COLO668 (cell line): ENCODE results near the gene CLN5.
"Not testable (repeated sequence)": the region's sequence is repeated elsewhere in the genome, so short reads cannot be mapped to it uniquely, and the experiment has no call there.

Source experiments
- DNase-seq: peaks from one replicate; lab custom pipeline; 2025; ENCODE audit not compliant: unreplicated experiment; lab: John Stamatoyannopoulos, UW

Gene CLN5

DNA sequence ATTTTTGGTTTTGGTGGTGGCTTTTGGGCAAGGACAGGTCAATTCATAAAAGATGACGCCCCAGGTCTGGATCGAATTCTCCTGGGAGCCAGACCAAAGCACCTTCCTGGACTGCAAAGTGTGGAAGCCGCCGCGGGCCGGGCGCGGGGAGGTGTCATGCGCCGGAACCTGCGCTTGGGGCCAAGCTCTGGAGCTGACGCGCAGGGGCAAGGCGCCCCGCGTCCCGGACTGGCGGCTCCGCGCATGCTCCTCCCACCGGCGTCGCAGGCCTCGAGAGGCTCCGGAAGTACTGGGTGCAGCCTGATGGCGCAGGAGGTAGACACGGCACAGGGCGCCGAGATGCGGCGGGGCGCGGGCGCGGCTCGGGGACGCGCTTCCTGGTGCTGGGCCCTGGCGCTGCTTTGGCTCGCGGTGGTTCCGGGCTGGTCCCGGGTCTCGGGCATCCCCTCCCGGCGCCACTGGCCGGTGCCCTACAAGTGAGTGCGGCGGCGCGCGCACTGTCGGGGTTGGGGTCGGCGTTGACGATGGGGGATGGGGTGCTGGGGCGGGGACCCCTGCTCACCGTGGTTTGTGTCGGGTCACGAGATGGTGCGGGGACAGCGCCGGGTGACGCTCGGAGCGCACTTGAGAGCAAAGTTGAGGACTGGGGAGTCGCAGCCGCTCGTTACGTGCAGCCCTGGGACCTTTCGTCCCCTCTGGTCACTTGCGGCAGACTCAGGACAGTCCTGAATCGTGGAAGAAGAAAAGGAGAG lies at the start of gene CLN5:
Gene CLN5 (plus strand): TSS at position 286 of the 752 bp plus-strand sequence. CDS start 18 bp downstream, at position 304.
- peak; percentile 99 for DNase-seq

DNA sequence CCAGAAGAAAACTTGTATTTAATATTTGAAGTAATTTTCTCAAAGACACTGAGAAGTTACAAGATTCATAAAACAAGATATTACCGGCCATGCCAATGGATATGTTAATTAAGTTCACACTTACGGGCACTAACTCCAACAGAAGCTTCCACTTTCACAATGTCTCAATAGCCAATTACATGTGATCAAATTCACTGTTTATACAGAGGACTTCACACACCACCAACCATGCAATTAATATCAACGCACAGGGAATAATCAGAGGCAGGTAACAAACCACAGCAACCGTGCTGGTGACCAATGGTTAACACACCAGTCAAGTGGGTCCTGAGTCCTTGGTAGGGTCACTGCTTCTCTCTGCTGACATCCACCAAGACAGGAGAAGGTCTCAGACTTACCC lies 49.5 kb upstream of the CLN5 start:
- DNase-seq = no peak

DNA sequence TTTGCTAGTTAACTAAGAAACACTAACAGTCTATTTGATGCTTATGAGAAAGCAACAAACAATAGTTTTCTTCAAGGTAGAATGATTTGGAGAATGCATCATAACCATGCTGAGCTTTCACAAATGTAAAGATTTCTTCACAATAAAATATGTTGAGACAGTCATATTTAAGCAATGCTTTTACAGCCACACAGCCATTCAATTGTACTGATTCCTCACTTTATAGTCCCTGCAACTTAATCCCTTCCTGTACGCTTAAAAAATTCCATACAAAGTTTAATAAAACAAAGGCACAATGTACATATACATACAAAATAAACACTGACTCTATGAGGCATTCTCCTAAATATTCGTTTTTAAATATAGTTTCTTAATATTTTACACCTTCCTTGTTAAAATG lies 48.2 kb upstream of the CLN5 start:
- no peak for DNase-seq

DNA sequence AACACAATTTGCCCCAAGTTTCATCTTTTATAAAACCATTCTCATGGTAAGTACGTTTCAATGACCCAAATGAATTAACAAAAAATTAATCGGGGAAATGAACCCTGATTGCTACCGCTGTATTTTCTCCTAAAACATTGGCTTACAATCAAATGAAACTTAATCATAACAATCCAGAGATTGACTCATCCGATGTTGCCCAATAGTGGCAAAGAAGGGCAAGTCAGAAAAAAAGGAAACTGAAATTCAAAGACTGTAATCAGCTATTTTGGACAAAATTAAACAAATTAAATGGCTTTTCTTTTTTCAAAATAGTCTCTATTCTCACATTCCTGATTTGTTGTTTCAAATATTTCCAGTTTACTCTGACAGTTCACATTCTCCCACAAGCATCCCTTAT lies 47.4 kb upstream of the CLN5 start:
- no peak for DNase-seq

DNA sequence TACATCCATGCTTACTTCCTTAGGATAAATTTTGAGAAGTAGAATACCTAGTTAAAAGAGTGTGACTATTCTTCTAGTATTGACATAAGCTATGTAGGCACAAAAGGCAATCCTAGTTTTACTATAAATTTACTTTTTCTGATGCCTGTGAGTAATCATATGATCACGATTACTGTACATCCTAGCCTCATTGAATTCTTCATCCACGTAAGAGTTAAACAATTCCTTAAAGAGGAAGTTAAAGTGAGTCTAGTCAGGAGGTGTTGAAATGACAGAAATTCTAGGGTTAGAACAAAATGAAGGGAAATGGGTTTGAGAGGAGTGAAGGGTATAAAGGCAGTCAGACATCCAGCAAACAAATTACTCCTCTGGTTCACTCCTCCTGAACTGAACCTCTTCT lies 43.7 kb upstream of the CLN5 start, which contains the start of gene ACOD1:
Gene ACOD1 (plus strand): TSS at position 363 of the 400 bp plus-strand sequence. CDS start 48 bp downstream, outside the sequence.
- no peak for DNase-seq

DNA sequence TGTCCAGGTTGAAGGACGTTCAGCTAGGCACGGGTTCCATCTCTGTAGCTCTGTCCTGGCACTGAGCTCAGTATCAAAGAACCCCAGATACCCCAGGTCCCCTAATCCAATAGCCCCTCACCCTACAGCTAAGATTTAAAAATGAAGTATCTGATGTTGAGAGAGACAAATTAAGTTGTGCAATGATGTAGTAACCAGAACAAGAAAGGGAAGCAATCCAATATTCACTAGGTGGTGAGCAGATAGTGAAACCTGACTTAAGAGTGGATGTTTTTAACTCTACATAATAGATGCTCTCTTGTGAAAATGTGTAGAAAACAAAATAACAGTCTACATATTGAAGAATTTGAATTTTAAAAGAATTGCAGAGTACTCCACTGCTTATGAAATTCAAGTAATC lies 41.8 kb upstream of the CLN5 start:
- DNase-seq = no peak

DNA sequence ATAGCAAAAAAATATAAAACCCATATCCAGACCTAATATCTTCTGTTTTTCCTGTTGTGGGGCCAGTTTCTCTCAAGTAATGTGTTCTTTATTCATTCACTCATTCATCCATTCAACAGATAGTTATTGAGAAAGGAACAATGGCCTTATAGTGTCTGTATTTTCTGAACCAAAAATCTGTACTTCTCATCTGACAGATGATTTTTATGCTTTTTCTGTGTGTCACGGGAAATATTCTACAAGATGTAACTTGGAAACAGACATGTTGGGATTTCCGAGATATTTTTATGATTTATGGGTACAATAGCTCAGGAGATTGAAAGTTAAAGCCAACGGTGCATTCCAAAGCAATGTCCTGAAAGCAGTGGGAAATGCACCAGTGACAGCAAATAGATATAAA lies 37.9 kb upstream of the CLN5 start:
- no peak for DNase-seq

DNA sequence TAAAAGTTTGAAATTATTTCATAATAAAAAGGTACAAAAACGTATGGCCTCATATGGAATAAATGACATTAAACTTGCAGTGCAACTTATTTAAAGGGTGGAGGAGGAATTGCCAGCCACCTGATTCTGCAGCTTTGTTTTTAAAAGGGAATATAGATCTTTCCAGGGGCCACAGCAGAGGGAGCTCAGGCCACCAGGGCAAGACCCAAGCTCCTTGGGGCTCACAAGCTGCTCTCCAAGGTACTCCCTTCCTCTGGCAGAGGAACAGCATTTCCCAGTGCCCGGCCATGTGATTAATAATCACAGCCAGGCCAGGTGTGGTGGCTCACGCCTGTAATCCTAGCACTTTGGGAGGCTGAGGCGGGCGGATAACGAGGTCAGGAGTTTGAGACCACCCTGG lies 37.3 kb upstream of the CLN5 start:
- DNase-seq = no peak

DNA sequence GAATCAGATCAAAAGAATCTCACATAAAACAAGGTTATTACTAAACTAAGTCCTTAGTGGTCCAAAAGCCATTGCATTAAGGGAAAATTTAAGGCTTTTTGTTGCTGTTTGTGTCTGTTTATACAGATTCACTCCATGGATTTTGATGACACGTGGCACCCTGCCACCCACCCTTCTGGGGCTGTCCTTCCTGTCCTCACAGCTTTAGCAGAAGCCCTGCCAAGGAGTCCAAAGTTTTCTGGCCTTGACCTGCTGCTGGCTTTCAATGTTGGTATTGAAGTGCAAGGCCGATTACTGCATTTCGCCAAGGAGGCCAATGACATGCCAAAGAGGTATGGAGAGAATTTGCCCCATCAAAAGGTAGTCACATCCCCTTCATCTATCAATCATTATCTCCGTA lies 36.7 kb upstream of the CLN5 start:
- no peak for DNase-seq

DNA sequence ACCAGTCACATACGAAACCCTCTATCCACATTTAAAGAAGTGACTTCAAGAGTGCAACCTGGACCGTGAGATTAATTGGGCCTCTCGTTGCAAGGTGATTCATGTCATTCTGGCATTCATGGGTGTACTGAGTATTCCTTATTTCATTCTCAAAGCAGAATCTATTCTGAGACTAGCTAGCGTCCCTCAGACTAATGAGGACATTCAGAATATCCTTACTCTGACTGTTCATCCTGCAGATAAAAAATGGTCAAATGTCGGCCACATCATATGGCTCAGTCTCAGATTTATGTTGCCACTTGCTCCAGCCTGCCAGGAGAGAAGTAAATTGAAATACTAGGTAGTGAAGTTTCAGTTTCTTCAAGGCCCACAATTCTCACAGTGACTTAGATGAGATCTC lies 36.2 kb upstream of the CLN5 start:
- DNase-seq = no peak

DNA sequence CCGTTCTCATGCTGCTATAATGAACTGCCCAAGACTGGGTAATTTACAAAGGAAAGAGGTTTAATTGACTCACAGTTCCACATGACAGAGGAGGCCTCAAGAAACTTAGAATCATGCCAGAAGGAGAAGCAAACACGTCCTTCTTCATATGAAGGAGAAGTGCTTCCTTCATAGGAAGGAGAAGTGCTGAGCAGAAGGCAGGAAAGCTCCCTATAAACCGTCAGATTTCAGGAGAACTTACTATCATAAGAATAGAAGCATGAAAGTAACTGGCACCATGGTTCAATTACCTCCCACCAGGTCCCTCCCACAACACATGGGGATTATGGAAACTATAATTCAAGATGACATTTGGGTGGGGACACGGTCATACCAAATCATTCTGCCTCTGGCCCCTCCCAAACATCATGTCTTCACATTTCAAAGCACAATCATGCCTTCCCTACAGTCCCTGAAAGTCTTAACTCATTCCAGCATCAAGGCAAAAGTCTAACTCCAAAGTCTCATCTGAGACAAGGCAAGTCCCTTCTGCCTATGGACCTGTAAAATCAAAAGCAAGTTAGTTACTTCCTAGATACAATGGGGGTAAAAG lies 32.9 kb upstream of the CLN5 start:
- no peak for DNase-seq

DNA sequence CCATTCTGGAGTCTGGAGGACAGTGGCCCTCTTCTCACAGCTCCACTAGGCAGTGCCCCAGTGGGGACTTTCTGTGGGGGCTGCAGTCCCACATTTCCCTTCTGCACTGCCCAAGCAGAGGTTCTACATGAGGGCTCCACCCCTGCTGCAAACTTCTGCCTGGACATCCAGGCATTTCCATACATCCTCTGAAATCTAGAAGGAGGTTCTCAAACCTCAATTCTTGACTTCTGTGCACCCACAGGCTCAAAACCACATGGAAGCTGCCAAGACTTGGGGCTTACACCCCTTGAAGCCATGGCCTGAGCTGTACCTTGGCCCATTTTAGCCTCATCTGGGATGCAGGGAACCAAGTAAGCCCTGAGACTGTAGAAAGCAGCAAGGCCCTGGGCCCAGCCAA lies 32.1 kb upstream of the CLN5 start:
- DNase-seq = not testable (repeated sequence)

DNA sequence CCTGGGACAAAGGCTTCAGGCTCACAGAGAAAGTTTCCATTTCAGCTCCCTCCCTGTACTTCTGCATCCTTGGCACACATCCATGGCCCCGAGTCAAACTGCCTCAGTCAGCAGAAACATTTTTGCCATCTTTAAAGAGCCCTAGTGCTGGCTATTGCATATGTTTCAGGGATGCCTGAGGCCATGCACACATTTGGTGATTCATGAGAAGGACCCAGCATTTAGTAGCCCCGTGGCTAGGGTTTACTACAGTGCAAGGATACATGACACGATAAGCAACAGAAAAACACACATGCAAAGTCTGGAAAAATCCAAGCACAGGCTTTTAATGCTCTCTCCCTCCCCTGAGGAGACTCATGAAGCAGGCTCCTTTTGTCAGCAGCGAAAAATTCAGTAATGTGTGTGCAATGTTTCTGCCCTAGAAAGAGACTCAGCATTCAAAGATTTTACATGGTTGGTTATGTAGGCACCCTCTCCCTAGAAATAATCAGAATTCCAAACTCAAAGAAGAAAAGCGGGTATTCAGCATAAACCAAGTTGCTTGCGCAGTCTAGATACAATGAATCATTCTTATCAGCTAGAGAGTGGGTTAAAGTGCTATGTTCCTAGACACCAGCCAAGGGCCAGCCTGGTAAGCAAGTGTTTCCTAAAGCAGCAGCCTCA lies 26.0 kb upstream of the CLN5 start:
- no peak for DNase-seq

DNA sequence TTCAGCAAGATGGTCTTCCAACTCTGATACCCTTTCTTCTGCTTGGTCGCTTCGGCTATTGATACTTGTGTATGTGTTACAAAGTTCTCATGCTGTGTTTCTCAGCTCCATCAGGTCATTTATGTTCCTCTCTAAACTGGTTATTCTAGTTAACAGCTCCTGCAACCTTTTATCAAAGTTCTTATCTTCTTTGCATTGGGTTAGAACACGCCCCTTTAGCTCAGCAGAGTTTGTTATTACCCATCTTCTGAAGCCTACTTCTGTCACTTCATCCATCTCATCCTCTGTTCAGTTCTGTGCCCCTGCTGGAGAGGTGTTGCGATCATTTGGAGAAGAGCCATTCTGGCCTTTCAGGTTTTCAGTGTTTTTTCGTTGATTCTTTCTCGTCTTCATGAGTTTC lies 24.9 kb upstream of the CLN5 start:
- no peak for DNase-seq

DNA sequence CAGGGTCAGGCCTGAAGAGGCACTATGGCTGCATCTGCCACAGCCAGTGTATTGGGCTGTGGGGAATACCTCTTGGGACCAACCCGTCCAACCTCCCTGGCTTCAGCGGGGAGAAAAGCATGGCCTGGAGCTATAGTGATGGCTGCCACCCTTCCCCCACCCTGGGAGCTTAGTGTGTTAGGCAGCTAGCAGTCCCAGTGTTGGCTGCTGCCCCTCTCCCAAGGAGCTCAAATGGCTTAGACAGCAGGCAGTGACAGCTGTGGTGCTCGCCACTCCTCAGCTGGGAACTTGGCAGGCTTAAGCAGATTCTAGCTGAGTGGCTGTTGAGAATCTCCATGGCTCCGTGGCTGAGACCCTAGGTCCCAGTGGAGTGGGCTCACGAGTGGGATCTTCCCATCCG lies 23.8 kb upstream of the CLN5 start:
- DNase-seq = no peak

DNA sequence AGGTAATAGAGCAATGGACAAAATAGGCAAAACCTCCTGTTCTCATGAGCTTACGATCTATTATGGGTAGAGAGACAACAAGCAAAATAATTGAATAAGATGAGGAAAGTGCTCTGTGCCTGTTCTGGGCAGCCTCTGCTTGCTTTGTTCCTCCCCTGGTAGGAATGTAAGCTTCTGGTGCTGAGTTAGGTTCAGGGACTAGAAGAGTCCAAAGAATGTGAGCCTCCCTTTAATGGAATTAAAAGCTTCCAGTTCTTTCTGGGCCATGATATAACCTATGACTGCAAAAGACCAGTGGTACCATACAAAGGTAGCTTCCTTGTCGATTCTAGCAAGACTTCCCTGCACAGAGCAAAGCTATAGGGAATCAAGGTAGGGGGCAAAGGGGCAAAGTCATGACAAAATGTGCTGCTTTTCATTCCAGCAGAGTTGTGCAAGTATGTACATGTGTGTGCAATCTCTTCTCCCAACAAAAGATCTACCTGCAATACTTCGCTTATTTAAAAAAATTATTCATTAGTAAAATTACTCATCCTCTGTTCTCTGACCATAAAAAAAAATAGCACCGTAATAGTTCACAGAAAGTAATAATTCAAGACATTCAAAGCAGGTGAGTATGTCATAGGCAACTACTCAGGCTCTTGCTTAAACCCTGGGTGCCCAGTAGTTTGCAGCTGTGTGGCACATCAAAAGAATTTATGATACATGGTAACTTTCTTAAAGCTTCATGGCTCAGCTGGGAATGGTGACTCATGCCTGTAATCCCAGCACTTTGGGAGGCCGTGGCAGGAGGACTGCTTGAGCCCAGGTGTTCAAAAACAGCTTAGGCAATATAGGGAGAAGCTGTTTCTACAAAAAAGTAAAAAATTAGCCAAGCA lies 22.2 kb upstream of the CLN5 start:
- DNase-seq = no peak

DNA sequence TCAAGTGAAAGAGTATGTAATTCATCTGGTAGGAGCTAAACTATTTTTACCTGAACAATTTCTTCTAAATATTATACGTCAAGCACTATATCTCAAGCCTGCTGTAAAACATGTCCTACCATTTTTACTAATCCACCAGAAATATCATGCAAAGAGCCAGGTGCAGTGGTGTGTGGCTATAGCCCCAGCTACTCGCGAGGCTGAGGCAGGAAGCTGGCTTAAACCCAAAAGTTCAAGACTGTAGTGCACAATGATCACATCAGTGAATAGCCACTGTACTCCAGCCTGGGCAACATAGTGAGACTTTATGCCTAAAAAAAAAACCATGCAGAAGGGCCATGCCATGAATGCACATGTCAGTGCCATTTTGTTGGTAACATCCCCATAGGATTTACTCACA lies 20.7 kb upstream of the CLN5 start:
- no peak for DNase-seq

DNA sequence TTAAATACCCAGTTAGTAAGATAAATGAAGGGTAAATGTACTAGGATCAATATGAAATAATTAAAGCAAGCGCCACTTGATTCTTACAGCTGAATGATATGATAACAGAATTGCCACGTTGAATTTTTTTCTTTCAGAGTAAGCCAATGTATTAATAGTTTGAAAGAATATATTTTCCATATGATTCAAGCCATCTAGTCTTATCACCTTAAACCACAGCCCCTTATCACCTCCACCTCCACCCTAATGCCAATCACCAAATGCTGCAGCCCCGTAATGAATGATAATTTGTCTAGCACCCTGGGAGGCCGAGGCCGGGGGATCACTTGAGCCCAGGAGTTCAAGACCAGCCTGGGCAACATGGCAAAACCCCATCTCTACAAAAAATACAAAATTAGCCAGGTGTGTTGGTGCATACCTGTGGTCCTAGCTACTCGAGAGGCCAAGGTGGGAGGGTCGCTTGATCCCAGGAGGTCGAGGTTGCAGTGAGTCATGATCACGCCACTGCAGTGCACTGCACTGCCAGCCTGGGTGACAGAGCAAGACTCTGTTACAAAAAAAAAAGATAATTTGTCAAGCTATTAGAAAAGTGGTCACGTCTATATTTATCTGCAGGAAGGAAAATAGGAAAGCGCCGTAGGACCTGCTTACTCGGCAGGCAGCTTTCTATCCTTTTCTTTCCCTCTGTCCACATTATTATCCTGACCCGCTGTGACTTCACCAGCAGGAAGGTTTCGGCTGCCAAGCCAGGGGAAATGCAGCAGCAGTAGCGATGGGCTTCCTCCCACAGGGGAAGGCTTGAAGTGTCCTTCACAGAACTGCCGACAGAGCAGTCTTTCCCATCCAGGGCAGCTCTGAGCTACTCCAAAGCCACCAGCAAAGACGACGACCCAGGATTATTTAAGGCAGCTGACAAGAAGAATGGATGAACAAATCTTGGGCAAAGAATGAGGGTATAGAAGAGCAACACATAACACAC lies 19.7 kb upstream of the CLN5 start:
- DNase-seq = no peak

DNA sequence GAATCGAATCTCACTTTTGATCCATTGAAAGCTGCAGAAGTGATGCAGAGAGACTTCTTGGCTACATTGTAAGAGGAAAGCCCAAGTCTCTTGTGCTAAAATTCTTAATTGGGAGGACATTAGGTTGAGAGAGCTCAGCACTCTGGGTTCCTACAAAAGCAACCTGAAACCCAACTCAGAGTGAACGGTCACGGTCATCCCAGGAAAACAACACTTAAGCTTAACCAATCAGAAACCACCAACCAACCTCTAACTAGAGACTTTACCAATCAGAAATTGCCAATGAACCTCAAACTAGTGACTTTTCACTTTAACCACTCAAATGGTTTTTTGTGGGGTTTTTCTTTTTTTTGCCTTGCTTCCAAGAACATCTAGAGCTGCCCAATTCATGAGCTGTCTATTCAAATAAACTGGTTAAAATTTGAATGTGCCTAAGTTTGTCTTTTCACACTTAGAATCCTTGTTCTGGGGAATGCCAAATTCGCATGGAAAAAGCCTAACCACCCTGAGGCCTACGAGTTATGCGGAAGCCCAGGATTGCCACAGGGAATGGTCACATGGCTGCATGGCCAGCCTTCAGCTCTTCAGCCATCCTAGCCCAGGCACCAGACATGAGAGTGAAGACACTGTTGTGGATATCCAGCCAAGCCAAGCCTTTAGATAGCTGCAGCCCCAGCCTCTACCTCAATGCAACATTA lies 17.8 kb upstream of the CLN5 start:
- DNase-seq = no peak

DNA sequence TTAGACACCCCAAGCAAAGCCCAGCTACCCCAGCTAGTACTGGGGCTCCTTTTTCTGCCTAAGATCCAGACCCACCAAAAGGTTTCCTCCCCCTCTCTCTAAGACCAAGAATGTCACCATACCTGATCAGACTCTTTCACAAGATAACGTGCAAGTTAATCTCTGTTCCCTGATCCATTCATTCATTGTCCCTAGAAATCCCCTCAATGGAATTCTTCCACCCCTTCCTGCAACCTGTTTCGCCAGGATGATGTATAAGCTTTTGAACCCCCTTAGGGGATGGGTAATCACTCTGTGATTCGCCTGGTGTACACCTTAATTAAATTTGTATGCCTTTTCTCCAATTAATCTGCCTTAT lies 17.3 kb upstream of the CLN5 start:
- no peak for DNase-seq
